ENCODE results near the gene MIOX. TPM values are rescaled to one million over a fixed set of nuclear protein-coding genes. Genes with fewer than 3 reads are reported as not detected.

Gene MIOX
- total and polyA plus RNA-seq, 2 of the 13 experiments (the other 11 are each of a cell fraction or from before 2014, with no cell fraction given), result 1.5 to 2.9 TPM

- TF ChIP-seq LCORL (IDR thresholded peaks at IDR 0.05), result no peak
- peak; percentile 22; the same call in 1 of the 2 replicates for TF ChIP-seq LCORL (CRISPR knock-in tag; IDR thresholded peaks at IDR 0.05)
- peak; percentile 19; the same call in 1 of the 2 replicates for TF ChIP-seq ONECUT2 (CRISPR knock-in tag; IDR thresholded peaks at IDR 0.05)
- TF ChIP-seq, protein P1, sequence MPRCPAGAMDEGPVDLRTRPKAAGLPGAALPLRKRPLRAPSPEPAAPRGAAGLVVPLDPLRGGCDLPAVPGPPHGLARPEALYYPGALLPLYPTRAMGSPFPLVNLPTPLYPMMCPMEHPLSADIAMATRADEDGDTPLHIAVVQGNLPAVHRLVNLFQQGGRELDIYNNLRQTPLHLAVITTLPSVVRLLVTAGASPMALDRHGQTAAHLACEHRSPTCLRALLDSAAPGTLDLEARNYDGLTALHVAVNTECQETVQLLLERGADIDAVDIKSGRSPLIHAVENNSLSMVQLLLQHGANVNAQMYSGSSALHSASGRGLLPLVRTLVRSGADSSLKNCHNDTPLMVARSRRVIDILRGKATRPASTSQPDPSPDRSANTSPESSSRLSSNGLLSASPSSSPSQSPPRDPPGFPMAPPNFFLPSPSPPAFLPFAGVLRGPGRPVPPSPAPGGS (CRISPR knock-in tag; IDR thresholded peaks at IDR 0.05), result no peak
- TF ChIP-seq, protein P2, sequence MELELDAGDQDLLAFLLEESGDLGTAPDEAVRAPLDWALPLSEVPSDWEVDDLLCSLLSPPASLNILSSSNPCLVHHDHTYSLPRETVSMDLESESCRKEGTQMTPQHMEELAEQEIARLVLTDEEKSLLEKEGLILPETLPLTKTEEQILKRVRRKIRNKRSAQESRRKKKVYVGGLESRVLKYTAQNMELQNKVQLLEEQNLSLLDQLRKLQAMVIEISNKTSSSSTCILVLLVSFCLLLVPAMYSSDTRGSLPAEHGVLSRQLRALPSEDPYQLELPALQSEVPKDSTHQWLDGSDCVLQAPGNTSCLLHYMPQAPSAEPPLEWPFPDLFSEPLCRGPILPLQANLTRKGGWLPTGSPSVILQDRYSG (CRISPR knock-in tag; IDR thresholded peaks at IDR 0.05), result no peak
- peak; percentile 86; the same call in 1 of the 2 replicates for TF ChIP-seq NFKB2 (CRISPR knock-in tag; IDR thresholded peaks at IDR 0.05; ENCODE audit: borderline replicate concordance)
- TF ChIP-seq ZFP82 (CRISPR knock-in tag; IDR thresholded peaks at IDR 0.05; ENCODE audit: borderline replicate concordance), result no peak
- TF ChIP-seq RBM39 (IDR thresholded peaks at IDR 0.05; ENCODE audit: low read depth, low read length, poor library complexity, severe bottlenecking), result no peak
- no peak for TF ChIP-seq ZNF446 (CRISPR knock-in tag; IDR thresholded peaks at IDR 0.05)
- peak; percentile 84 for TF ChIP-seq TMF1 (CRISPR knock-in tag; IDR thresholded peaks at IDR 0.05; ENCODE audit: low read depth)
- peak; percentile 93 for TF ChIP-seq ZBTB21 (CRISPR knock-in tag; IDR thresholded peaks at IDR 0.05)
- TF ChIP-seq JUND (CRISPR knock-in tag; IDR thresholded peaks at IDR 0.05), result peak; percentile 64; the same call in 1 of the 2 replicates
- no peak for TF ChIP-seq ARID2 (CRISPR knock-in tag; IDR thresholded peaks at IDR 0.05; ENCODE audit: borderline replicate concordance)
- TF ChIP-seq EZH2 (conservative IDR thresholded peaks at IDR 0.05; ENCODE audit: low read depth, low read length), result no peak
- peak; percentile 43; the same call in 1 of the 2 replicates for TF ChIP-seq TSC22D2 (CRISPR knock-in tag; IDR thresholded peaks at IDR 0.05; ENCODE audit: borderline replicate concordance)
- 0 out of 2 replicates have a peak, but pooled peaks have one; percentile 36 for TF ChIP-seq MEF2D (CRISPR knock-in tag; IDR thresholded peaks at IDR 0.05)
- TF ChIP-seq CTCF (CRISPR knock-in tag; IDR thresholded peaks at IDR 0.05), result peak; percentile 50
- TF ChIP-seq ZNF232 (CRISPR knock-in tag; IDR thresholded peaks at IDR 0.05; ENCODE audit: borderline replicate concordance), result peak; percentile 84; the same call in 1 of the 2 replicates
- peak; percentile 88 for TF ChIP-seq HIVEP1 (CRISPR knock-in tag; IDR thresholded peaks at IDR 0.05)
- TF ChIP-seq NAIF1 (CRISPR knock-in tag; IDR thresholded peaks at IDR 0.05; ENCODE audit: borderline replicate concordance), result no peak
- TF ChIP-seq ZKSCAN1 (IDR thresholded peaks at IDR 0.05; ENCODE audit: low read length), result no peak
- TF ChIP-seq DPF2 (CRISPR knock-in tag; IDR thresholded peaks at IDR 0.05; ENCODE audit: borderline replicate concordance, low read depth), result no peak
- peak; percentile 91 for TF ChIP-seq PHF20 (CRISPR knock-in tag; IDR thresholded peaks at IDR 0.05)
- TF ChIP-seq KDM2A (CRISPR knock-in tag; IDR thresholded peaks at IDR 0.05; ENCODE audit: borderline replicate concordance, low read depth), result peak; percentile 67; the same call in 1 of the 2 replicates
- TF ChIP-seq NR2F6 (IDR thresholded peaks at IDR 0.05), result no peak
- TF ChIP-seq NR2F6 (CRISPR knock-in tag; IDR thresholded peaks at IDR 0.05), result 0 out of 2 replicates have a peak, but pooled peaks have one; percentile 11
- no peak; the same call in 1 of the 2 replicates for TF ChIP-seq AHR (CRISPR knock-in tag; IDR thresholded peaks at IDR 0.05)
- TF ChIP-seq MAFK (conservative IDR thresholded peaks at IDR 0.05 in 1 of 2, IDR thresholded peaks at IDR 0.05 in 1 of 2; ENCODE audit: low read length in 2 of 2), result 0 out of 4 replicates have a peak, but pooled peaks of 1 of the 2 experiments have one; percentile 5
Observed at GRCh38 chr22:50507991-50508884, 21.6 kb downstream of the MIOX start, which contains the start of gene NCAPH2 (continued).
